Measurements from ENCODE around the gene TRAF5. TPM values are rescaled to one million over a fixed set of nuclear protein-coding genes. Genes with fewer than 3 reads are reported as not detected.

Gene TRAF5
- total and polyA plus RNA-seq, 2 of the 4 experiments (the other 2 are of a cell fraction), result 10.0 to 14.7 TPM

DNA sequence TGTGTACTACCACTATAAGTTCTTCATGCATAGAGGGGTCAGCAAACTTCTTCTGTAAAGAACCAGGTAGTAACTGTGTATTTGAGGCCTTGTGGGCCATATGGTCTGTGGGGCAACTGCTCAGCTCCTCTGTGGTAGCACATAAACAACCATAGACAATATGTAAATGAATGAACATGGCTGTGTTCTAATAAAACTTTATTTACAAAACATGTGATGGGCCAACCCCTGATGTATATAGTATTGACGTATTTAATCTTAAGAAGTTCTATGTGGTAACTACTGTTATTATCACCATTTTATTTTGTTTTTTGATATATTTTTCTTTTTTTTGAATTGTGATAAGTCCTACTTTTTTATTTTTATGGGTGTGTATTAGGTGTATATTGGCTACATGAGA, 15.4 kb downstream of the TRAF5 start:
- H3K4me3 ChIP-seq (ENCODE audit: insufficient read depth, low read depth, low read length), result no peak overlapping the region
- no peak overlapping the region for H2AFZ ChIP-seq (replicated peaks; ENCODE audit: low read length, poor library complexity)
- in situ Hi-C loops (cut with MboI; ENCODE audit: low sequenced_read_pairs), result no loop called here
- no peak overlapping the region for H3K18ac ChIP-seq (ENCODE audit: low read depth, low read length)
- H3K4me1 ChIP-seq (ENCODE audit: control insufficient read depth, insufficient read depth, low read length), result peaks cover 5% of the 10 kb centered on the region; the same call in 1 of the 2 replicates
- H2BK5ac ChIP-seq (ENCODE audit: low read depth, low read length, poor library complexity, severe bottlenecking), result no peak overlapping the region
- no peak overlapping the region for H2AK9ac ChIP-seq (replicated peaks; ENCODE audit: low read depth, low read length, poor library complexity)
- intact Hi-C loops (cut with micrococcal nuclease), result no loop called here
- POLR2A ChIA-PET (ENCODE audit: unreplicated experiment), result no interaction called here
- H4K5ac ChIP-seq (ENCODE audit: low read depth, low read length), result no peak overlapping the region
- no peak overlapping the region for H2BK20ac ChIP-seq (ENCODE audit: low read depth, low read length)
- H3K14ac ChIP-seq (replicated peaks; ENCODE audit: low read depth, low read length), result no peak overlapping the region
- no TSS peak for BruUV-seq (replicated peaks)
- DNase-seq (no peak), ATAC-seq (ENCODE audit: low read depth) (no peak)
- no peaks in the 10 kb centered on the region for H3K27me3 ChIP-seq (ENCODE audit: control insufficient read depth, insufficient read depth, low read length)
- no CpG with 5 or more reads among the region's 1 CpG for WGBS, 2 experiments (ENCODE audit: extremely low coverage in 2 of 2, insufficient read length in 1 of 2)
- no peak overlapping the region for H4K91ac ChIP-seq (ENCODE audit: insufficient read depth, low read depth, low read length)
- no peak overlapping the region for H3K4ac ChIP-seq (ENCODE audit: low read depth, low read length)
- no peak overlapping the region for H2BK15ac ChIP-seq (ENCODE audit: low read depth, low read length)
- CTCF ChIA-PET, result interaction anchor here (1.3 kb wide), 1 partner anchor 19 kb away, joined by 3 read pairs; no protein-coding TSS in a partner anchor
- peaks cover 71% of the 10 kb centered on the region for H4K20me1 ChIP-seq (ENCODE audit: insufficient read depth, low read length)
- H3K23ac ChIP-seq (ENCODE audit: low read depth, low read length), result no peak overlapping the region
- TF ChIP-seq FOS (IDR thresholded peaks at IDR 0.05; ENCODE audit: low read depth, low read length), result no peak
- no peak for TF ChIP-seq CHD1 (IDR thresholded peaks at IDR 0.05; ENCODE audit: low read depth, low read length)
- TF ChIP-seq MXI1 (IDR thresholded peaks at IDR 0.05; ENCODE audit: borderline replicate concordance, low read depth, low read length), result no peak
- no peak for TF ChIP-seq RAD21 (IDR thresholded peaks at IDR 0.05; ENCODE audit: low read length)
- TF ChIP-seq MAZ (IDR thresholded peaks at IDR 0.05; ENCODE audit: borderline replicate concordance, low read depth, low read length), result no peak
- TF ChIP-seq, protein P1, sequence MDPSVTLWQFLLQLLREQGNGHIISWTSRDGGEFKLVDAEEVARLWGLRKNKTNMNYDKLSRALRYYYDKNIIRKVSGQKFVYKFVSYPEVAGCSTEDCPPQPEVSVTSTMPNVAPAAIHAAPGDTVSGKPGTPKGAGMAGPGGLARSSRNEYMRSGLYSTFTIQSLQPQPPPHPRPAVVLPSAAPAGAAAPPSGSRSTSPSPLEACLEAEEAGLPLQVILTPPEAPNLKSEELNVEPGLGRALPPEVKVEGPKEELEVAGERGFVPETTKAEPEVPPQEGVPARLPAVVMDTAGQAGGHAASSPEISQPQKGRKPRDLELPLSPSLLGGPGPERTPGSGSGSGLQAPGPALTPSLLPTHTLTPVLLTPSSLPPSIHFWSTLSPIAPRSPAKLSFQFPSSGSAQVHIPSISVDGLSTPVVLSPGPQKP (IDR thresholded peaks at IDR 0.05; ENCODE audit: borderline replicate concordance, low read depth, low read length), result no peak
- TF ChIP-seq SMC3 (IDR thresholded peaks at IDR 0.05; ENCODE audit: low read depth, low read length), result no peak
- TF ChIP-seq MAFK (IDR thresholded peaks at IDR 0.05; ENCODE audit: low read depth, low read length), result no peak
- no peak for TF ChIP-seq POLR2A (IDR thresholded peaks at IDR 0.05; ENCODE audit: low read depth, low read length)
- TF ChIP-seq RCOR1 (IDR thresholded peaks at IDR 0.05; ENCODE audit: insufficient replicate concordance, low read length), result no peak
- TF ChIP-seq, protein P2, sequence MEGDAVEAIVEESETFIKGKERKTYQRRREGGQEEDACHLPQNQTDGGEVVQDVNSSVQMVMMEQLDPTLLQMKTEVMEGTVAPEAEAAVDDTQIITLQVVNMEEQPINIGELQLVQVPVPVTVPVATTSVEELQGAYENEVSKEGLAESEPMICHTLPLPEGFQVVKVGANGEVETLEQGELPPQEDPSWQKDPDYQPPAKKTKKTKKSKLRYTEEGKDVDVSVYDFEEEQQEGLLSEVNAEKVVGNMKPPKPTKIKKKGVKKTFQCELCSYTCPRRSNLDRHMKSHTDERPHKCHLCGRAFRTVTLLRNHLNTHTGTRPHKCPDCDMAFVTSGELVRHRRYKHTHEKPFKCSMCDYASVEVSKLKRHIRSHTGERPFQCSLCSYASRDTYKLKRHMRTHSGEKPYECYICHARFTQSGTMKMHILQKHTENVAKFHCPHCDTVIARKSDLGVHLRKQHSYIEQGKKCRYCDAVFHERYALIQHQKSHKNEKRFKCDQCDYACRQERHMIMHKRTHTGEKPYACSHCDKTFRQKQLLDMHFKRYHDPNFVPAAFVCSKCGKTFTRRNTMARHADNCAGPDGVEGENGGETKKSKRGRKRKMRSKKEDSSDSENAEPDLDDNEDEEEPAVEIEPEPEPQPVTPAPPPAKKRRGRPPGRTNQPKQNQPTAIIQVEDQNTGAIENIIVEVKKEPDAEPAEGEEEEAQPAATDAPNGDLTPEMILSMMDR (conservative IDR thresholded peaks at IDR 0.05; ENCODE audit: low read depth, low read length), result no peak
- TF ChIP-seq, protein P3, sequence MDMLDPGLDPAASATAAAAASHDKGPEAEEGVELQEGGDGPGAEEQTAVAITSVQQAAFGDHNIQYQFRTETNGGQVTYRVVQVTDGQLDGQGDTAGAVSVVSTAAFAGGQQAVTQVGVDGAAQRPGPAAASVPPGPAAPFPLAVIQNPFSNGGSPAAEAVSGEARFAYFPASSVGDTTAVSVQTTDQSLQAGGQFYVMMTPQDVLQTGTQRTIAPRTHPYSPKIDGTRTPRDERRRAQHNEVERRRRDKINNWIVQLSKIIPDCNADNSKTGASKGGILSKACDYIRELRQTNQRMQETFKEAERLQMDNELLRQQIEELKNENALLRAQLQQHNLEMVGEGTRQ (IDR thresholded peaks at IDR 0.05; ENCODE audit: low read depth, low read length), result no peak
- no peak for TF ChIP-seq CEBPB (IDR thresholded peaks at IDR 0.05; ENCODE audit: low read depth, low read length)
- TF ChIP-seq NFE2L2 (IDR thresholded peaks at IDR 0.05; ENCODE audit: low read depth, low read length), result no peak
- TF ChIP-seq BHLHE40 (IDR thresholded peaks at IDR 0.05; ENCODE audit: low read depth, low read length), result no peak
- no peak for TF ChIP-seq RFX5 (IDR thresholded peaks at IDR 0.05; ENCODE audit: low read depth, low read length)
- H3K36me3 ChIP-seq (ENCODE audit: control insufficient read depth, insufficient read depth, low read length), result 0 out of 2 replicates have a peak, but pooled peaks cover under 1% of the 10 kb centered on the region
- H3K56ac ChIP-seq (ENCODE audit: extremely low read depth, insufficient read depth, low read length), result no peak overlapping the region
- H3K27ac ChIP-seq (ENCODE audit: insufficient read depth, low read length), result no peak overlapping the region
- no peak overlapping the region for H3K9ac ChIP-seq (ENCODE audit: low read depth, low read length)
- dilution Hi-C loops (cut with HindIII; ENCODE audit: low sequenced_read_pairs, unreplicated experiment), result no loop called here
- H2AK5ac ChIP-seq (ENCODE audit: low read depth, low read length), result no peak overlapping the region
- H3K79me1 ChIP-seq (ENCODE audit: low read depth in 1 of 2, low read length in 2 of 2), result peaks cover 41 to 67% of the 10 kb centered on the region in 2 experiments
- no peak overlapping the region for H4K8ac ChIP-seq (ENCODE audit: low read depth in 2 of 2, low read length in 2 of 2)
- no peak overlapping the region for H3K4me2 ChIP-seq (ENCODE audit: low read depth, low read length)
- H3K9me1 ChIP-seq (ENCODE audit: insufficient read depth, low read length), result peaks cover 25% of the 10 kb centered on the region
- no peak overlapping the region for H2BK120ac ChIP-seq (ENCODE audit: low read depth, low read length)
- no peaks in the 10 kb centered on the region for H3K9me3 ChIP-seq (ENCODE audit: control insufficient read depth, insufficient read depth, low read length)
